Brain microvascular endothelial cell (primary cell): ENCODE results near the gene SCN2A.

Experiments
- DNase-seq: peaks from one replicate; pipeline ENCODE4 v3.0.0-alpha.2; 2020
- H3K27ac ChIP-seq: fragments of 250-450 bp; sonication (Bioruptor Pico); 2 replicates; pipeline ENCODE4 v1.5.1; 2020; ENCODE audit warnings: mild to moderate bottlenecking, moderate library complexity
- H3K27me3 ChIP-seq: fragments of 250-450 bp; sonication (Bioruptor Pico); replicated peaks from 2 replicates; pipeline ENCODE4 v1.5.1; 2020; ENCODE audit warnings: mild to moderate bottlenecking
- H3K36me3 ChIP-seq: fragments of 250-450 bp; sonication (Bioruptor Pico); replicated peaks from 2 replicates; pipeline ENCODE4 v1.5.1; 2020; ENCODE audit warnings: mild to moderate bottlenecking
- H3K4me3 ChIP-seq: 2 replicates; pipeline ENCODE4 v1.5.1; 2011; ENCODE audit warnings: low read depth, mild to moderate bottlenecking, control low read depth, low read length, moderate library complexity
- in situ Hi-C: cut with HindIII; loops from 2 replicates; pipeline ENCODE4 v1.10.0; 2017; ENCODE audit warnings: low sequenced_read_pairs, low pct_ligation_motif_present
- TF ChIP-seq, protein P1 (sequence below): IDR thresholded peaks from 2 replicates; pipeline ENCODE4 v1.5.1; 2011; ENCODE audit warnings: low read depth, mild to moderate bottlenecking, moderate library complexity, low read length, control low read depth, inconsistent platforms; ENCODE audit errors: missing control alignments

The SCN2A gene

DNA sequence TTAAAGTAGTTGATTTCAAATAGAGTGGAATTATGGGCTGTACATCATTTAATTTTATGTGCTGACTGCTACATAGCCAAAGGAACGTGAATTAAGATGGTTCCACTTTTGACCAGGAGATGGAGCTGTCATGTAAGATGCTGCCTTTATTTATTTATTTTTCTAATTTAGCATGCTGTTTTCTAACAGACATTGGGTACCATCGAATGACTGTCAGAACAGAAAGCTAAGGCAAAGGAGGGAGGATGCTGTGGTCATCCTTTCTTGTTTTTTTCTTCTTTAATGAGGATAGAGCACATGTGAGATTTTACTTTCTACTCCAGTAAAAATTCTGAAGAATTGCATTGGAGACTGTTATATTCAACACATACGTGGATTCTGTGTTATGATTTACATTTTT is at the start of gene SCN2A:
SCN2A (plus strand) TSS at position 185 of the 400 bp plus-strand sequence. CDS start 56,410 bp downstream, outside the sequence.
- TF ChIP-seq, protein P1, sequence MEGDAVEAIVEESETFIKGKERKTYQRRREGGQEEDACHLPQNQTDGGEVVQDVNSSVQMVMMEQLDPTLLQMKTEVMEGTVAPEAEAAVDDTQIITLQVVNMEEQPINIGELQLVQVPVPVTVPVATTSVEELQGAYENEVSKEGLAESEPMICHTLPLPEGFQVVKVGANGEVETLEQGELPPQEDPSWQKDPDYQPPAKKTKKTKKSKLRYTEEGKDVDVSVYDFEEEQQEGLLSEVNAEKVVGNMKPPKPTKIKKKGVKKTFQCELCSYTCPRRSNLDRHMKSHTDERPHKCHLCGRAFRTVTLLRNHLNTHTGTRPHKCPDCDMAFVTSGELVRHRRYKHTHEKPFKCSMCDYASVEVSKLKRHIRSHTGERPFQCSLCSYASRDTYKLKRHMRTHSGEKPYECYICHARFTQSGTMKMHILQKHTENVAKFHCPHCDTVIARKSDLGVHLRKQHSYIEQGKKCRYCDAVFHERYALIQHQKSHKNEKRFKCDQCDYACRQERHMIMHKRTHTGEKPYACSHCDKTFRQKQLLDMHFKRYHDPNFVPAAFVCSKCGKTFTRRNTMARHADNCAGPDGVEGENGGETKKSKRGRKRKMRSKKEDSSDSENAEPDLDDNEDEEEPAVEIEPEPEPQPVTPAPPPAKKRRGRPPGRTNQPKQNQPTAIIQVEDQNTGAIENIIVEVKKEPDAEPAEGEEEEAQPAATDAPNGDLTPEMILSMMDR = peak; percentile 64
- in situ Hi-C loops = no loop called here
- no peaks in the 10 kb centered on the region for H3K36me3 ChIP-seq
- H3K4me3 ChIP-seq = no peak within 1 kb of the TSS
- no peaks in the 10 kb centered on the region for H3K27me3 ChIP-seq
- no peak within 1 kb of the TSS for H3K27ac ChIP-seq
- peak; percentile 62 for DNase-seq

GRCh38 chr2:165191096-165191728 is 48.0 kb upstream of the SCN2A start:
- H3K27me3 ChIP-seq = no peaks in the 10 kb centered on the region
- H3K27ac ChIP-seq = no peak overlapping the region
- no peak overlapping the region for H3K4me3 ChIP-seq
- no peaks in the 10 kb centered on the region for H3K36me3 ChIP-seq
- no peak for DNase-seq
- TF ChIP-seq, protein P1 = no peak
- in situ Hi-C loops = no loop called here

GRCh38 chr2:165192729-165193128 is 46.5 kb upstream of the SCN2A start:
- Histone ChIP-seq H3K27ac (no peak overlapping the region), H3K36me3 (no peaks in the 10 kb centered on the region), H3K27me3 (no peaks in the 10 kb centered on the region), H3K4me3 (no peak overlapping the region)
- no peak for DNase-seq
- in situ Hi-C loops = no loop called here
- TF ChIP-seq, protein P1 = no peak

GRCh38 chr2:165193178-165193777 is 45.9 kb upstream of the SCN2A start:
- TF ChIP-seq, protein P1 = no peak
- in situ Hi-C loops = no loop called here
- Histone ChIP-seq H3K27me3 (no peaks in the 10 kb centered on the region), H3K36me3 (no peaks in the 10 kb centered on the region), H3K4me3 (no peak overlapping the region), H3K27ac (no peak overlapping the region)
- DNase-seq = no peak

DNA sequence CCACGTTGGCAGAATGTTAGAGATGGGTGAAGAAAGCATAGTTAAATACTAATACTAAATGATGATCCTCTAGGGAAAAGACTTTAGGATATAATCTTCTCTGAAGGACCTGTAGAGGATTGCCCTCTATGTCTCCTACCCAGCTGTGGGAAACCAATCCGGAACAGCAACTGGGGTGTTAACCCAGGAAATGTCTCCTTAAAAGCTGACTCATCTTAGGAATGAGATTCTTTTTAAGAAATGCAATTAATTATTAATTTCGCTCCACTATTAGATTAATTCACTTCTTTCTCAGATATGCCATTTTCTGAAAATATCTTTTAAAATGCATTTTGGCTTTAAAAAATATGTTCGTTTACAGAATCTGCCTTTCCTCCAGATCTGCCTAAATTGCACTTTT is 42.8 kb upstream of the SCN2A start:
- in situ Hi-C loops = no loop called here
- H3K27me3 ChIP-seq = no peaks in the 10 kb centered on the region
- H3K4me3 ChIP-seq = no peak overlapping the region
- no peak for DNase-seq
- no peaks in the 10 kb centered on the region for H3K36me3 ChIP-seq
- no peak overlapping the region for H3K27ac ChIP-seq
- TF ChIP-seq, protein P1 = no peak
